Nephron progenitor cell (in vitro differentiated cells): ENCODE results near the gene LRIG1.

Experiments
- DNase-seq: peaks from one replicate; pipeline ENCODE4 v3.0.0; 2021
- H3K27ac Mint-ChIP-seq: 2 replicates; pipeline ENCODE4 v1.8.0; 2021; ENCODE audit warnings: mild to moderate bottlenecking, moderate library complexity, mixed read lengths
- H3K27me3 Mint-ChIP-seq: 2 replicates; pipeline ENCODE4 v1.8.0; 2021; ENCODE audit warnings: mild to moderate bottlenecking, low read depth, mixed read lengths; ENCODE audit not compliant: poor library complexity
- H3K36me3 Mint-ChIP-seq: 2 replicates; pipeline ENCODE4 v1.8.0; 2021; ENCODE audit warnings: low read depth, mixed read lengths
- H3K4me1 Mint-ChIP-seq: 2 replicates; pipeline ENCODE4 v1.8.0; 2021; ENCODE audit warnings: mixed read lengths
- H3K4me3 Mint-ChIP-seq: 2 replicates; pipeline ENCODE4 v1.8.0; 2021; ENCODE audit warnings: mild to moderate bottlenecking, moderate library complexity, mixed read lengths
- H3K9me3 Mint-ChIP-seq: 2 replicates; pipeline ENCODE4 v1.8.0; 2021; ENCODE audit warnings: mild to moderate bottlenecking, moderate library complexity, mixed read lengths
- TF ChIP-seq, protein P1 (sequence below): fragments of 200-600 bp; sonication (generic); IDR thresholded peaks from 2 replicates; pipeline ENCODE4 v1.5.0; 2021; ENCODE audit warnings: antibody characterized with exemption

Gene LRIG1

DNA sequence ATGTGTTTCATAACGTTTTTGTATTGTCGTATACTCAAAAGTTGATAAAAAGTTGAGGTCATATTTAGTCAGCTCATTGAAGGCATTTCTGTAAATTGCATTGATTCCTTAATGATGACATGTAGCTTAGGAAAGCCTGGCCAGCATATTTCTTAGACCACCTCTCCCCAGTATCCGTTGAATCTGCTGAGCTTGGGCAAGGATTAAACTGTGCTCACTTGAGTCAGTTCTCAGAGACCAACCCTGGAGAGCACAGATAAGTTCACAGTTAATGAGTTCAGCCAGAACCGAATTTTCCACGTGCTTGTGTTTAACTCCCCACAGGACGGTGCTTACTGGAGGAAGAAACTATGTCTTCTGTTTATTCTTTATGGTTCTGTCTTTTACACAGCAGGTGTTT is 147.3 kb downstream of the LRIG1 start:
- TF ChIP-seq, protein P1, sequence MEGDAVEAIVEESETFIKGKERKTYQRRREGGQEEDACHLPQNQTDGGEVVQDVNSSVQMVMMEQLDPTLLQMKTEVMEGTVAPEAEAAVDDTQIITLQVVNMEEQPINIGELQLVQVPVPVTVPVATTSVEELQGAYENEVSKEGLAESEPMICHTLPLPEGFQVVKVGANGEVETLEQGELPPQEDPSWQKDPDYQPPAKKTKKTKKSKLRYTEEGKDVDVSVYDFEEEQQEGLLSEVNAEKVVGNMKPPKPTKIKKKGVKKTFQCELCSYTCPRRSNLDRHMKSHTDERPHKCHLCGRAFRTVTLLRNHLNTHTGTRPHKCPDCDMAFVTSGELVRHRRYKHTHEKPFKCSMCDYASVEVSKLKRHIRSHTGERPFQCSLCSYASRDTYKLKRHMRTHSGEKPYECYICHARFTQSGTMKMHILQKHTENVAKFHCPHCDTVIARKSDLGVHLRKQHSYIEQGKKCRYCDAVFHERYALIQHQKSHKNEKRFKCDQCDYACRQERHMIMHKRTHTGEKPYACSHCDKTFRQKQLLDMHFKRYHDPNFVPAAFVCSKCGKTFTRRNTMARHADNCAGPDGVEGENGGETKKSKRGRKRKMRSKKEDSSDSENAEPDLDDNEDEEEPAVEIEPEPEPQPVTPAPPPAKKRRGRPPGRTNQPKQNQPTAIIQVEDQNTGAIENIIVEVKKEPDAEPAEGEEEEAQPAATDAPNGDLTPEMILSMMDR: no peak
- Mint-ChIP-seq H3K27me3 (no peaks in the 10 kb centered on the region), H3K4me1 (peaks cover 19% of the 10 kb centered on the region), H3K9me3 (no peaks in the 10 kb centered on the region), H3K36me3 (no peaks in the 10 kb centered on the region), H3K27ac (peak overlapping the region; percentile 78), H3K4me3 (no peak overlapping the region)
- DNase-seq: no peak

DNA sequence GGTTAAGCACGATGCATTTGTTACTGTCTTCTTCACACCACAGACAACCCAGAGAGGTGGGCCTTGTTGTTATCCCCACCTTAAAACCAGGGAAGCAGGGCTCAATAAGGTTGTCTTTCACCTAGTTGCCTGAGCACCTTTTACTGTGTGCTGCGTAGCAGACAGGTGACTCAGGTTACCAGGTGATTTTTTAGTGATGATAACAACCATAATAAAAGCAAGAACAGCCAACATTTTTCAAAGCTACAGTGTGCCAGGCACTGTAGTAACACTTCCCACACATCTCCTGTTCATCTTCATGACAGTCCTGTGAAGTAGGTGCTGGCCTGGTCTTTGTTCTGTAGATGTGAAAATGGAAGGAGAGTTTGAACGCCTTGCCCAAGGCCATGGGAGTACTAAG is 147.8 kb downstream of the LRIG1 start:
- H3K4me1 Mint-ChIP-seq: peaks cover 19% of the 10 kb centered on the region
- no peak for DNase-seq
- TF ChIP-seq, protein P1: no peak
- H3K9me3 Mint-ChIP-seq: peaks cover 2% of the 10 kb centered on the region
- peaks cover 5% of the 10 kb centered on the region for H3K36me3 Mint-ChIP-seq
- H3K27ac Mint-ChIP-seq: no peak overlapping the region
- H3K4me3 Mint-ChIP-seq: no peak overlapping the region
- no peaks in the 10 kb centered on the region for H3K27me3 Mint-ChIP-seq

DNA sequence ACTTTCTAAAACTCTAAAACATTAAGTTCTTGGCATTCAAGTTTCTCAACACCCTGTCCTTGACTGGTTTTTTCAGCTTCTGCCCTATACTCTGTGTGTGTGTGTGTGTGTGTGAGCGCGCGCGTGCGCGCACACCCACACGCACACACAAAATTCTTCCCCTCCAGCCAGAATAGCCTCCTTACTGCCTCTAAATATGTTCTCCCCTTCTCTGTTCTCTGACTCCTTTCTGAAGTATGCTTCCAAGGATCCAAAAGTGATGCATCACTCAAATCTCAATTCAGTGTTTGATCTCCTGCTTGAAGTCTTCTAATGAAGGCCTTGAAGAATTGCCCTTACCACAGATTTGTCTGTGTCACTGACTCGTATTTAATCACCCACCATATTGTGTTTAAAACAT is 150.2 kb downstream of the LRIG1 start:
- Mint-ChIP-seq H3K36me3 (peaks cover 23% of the 10 kb centered on the region), H3K4me1 (peaks cover 26% of the 10 kb centered on the region), H3K27ac (peak overlapping the region; percentile 1), H3K27me3 (no peaks in the 10 kb centered on the region), H3K9me3 (peaks cover 17% of the 10 kb centered on the region), H3K4me3 (no peak overlapping the region)
- TF ChIP-seq, protein P1: no peak
- DNase-seq: no peak

DNA sequence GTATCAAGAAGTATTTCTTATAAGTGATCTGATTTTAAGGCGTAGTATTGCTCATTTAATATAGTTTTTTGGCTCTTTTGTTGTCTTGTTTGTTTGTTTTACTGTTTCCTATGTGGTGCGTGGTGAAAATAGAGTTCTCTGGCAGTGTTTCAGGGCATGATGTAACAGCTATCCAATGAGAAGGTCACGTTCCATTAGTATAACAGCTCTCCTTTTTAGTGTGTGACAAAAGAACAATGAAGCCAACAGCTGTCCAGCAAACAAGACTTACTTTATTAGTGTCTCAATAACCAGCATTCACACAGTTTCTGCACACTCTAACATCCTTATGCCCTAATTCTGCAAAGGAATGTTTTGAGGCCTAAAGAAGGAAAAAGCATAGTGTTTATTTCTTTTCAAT is 152.1 kb downstream of the LRIG1 start:
- TF ChIP-seq, protein P1: no peak
- H3K36me3 Mint-ChIP-seq: peaks cover 23% of the 10 kb centered on the region
- peaks cover 17% of the 10 kb centered on the region for H3K9me3 Mint-ChIP-seq
- peaks cover 24% of the 10 kb centered on the region for H3K4me1 Mint-ChIP-seq
- no peaks in the 10 kb centered on the region for H3K27me3 Mint-ChIP-seq
- H3K4me3 Mint-ChIP-seq: no peak overlapping the region
- DNase-seq: no peak
- no peak overlapping the region for H3K27ac Mint-ChIP-seq

DNA sequence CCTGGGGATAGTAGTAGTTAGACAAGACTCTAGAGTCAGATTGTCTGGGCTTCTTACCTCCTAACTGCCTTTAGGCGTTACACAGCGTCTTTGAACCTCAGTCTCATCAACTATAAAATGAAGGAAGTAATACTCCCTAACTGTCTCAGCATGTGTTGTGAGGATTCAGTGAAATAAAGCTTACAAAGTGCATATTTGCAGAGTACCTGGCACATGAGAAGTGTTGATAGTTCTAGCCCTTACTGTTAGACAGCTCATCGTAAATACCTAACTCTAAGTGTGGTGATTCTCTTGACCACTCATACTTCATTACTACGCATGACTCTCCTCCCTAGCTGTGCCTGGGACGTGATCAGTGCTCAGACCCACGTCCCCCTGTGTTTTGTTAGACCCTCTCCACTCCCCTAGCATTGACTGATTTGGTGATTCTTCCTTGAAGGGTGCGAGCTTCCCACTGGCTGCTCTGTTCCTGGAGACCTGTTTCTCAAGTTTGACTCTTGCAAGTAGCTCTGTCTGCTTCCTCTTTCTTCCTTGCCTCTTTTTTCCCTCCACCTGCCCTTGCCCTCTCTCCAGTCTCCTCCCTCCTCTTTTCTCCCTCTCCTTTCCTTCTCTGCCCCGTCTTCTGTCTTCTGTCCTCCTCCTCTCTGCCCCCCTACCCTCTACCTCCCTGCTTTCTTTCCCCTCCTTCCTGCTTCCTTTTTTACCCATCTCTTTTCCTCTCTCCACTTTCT is 155.8 kb downstream of the LRIG1 start:
- peaks cover 23% of the 10 kb centered on the region for H3K36me3 Mint-ChIP-seq
- TF ChIP-seq, protein P1: no peak
- H3K4me1 Mint-ChIP-seq: peaks cover 30% of the 10 kb centered on the region
- H3K27ac Mint-ChIP-seq: peak overlapping the region; percentile 77
- H3K9me3 Mint-ChIP-seq: peaks cover 17% of the 10 kb centered on the region
- H3K27me3 Mint-ChIP-seq: no peaks in the 10 kb centered on the region
- DNase-seq: no peak
- H3K4me3 Mint-ChIP-seq: no peak overlapping the region

DNA sequence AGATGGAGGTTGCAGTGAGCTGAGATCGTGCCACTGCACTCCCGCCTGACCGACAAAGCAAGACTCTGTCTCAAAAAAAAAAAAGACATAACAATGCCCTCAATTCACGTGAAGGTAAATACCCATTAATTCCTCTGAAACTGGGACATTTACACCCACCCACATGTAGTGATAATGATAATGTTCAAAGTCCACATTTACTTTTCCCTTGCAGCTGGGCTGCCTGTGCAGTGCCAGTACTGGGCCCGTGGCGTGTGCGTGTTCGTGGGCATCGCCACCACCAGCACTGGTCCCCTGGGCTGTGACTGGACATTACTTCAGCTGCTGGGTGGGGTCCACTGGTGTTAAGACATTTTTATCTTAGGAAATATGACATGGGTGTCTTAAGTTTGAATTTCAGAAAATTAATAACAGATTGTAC is 156.4 kb downstream of the LRIG1 start:
- TF ChIP-seq, protein P1: no peak
- Mint-ChIP-seq H3K27ac (no peak overlapping the region), H3K36me3 (peaks cover 23% of the 10 kb centered on the region), H3K9me3 (peaks cover 17% of the 10 kb centered on the region), H3K4me1 (peaks cover 30% of the 10 kb centered on the region), H3K4me3 (no peak overlapping the region), H3K27me3 (no peaks in the 10 kb centered on the region)
- no peak for DNase-seq
